ENCODE measurements around the gene EXOSC10. TPM values are rescaled to one million over a fixed set of nuclear protein-coding genes. Genes with fewer than 3 reads are reported as not detected.
"Not testable (repeated sequence)": the region's sequence is repeated elsewhere in the genome, so short reads cannot be mapped to it uniquely, and the experiment has no call there.

Gene EXOSC10
- total RNA-seq, 2 donors from 2014 or later = 69.0 to 102 TPM

DNA sequence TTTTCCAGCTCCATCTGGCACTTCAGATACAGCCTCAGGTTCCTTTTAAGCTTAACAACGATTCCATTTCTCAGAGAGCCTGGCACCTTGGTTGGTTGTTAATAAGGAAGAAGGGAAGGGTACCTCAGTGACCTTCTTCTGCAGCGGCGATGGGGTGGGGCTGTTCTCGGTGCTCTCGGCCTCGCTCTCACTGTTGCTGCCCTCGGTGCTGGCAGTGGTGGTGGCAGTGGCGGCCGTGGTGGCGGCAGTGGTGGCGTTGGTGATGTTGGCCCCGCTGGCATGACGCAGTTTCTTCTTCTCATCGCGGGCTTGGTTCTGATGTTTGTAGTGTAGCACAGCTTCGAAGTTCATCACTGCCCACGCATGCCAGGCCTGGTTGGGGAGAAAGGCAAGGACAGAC, 30.7 kb upstream of the EXOSC10 start:
- Mint-ChIP-seq H3K4me1 (no peaks in the 10 kb centered on the region), H3K4me3 (no peak overlapping the region), H3K27ac (no peak overlapping the region), H3K9me3 (no peaks in the 10 kb centered on the region), H3K36me3 (ENCODE audit: low read depth) (peaks cover 99% of the 10 kb centered on the region), H3K27me3 (no peaks in the 10 kb centered on the region)
- ATAC-seq (replicated peaks) = no peak

DNA sequence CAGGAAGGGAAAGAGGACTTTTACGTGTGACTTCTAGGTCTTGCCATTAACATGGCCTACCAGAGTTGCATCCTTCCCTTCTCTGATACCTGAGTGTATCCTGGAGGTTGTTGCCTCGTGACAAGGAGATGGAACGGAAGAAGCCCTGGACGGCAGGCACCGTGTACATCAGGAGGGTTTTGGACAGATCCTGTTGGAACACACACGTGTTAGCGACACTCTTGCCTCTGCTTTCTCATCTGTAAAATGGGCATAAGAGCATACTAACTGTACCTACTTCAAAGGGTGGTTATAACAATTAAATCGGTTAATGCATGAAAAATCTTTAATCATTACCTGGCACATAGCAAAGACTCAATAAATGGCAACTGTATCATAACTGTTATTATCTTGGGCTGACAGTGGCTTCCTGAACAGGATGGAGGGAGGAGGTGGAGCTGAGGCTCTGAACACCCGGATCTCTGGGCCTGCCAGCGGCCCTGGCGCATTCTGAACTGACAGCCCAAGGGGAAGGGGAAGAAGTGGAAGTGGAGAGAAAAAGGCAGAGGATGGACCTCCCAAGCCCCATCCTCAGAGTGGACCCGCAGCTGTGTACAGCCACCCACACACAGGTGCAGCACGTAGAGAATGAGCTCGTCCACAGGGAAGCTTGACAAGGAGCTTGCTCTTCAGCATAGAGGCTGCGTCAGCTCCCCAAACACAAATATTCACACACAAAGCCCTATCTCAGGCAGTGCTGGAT, 30.2 kb upstream of the EXOSC10 start:
- ATAC-seq (replicated peaks) = no peak
- no peak overlapping the region for H3K4me3 Mint-ChIP-seq
- H3K4me1 Mint-ChIP-seq = no peaks in the 10 kb centered on the region
- H3K27ac Mint-ChIP-seq = no peak overlapping the region
- no peaks in the 10 kb centered on the region for H3K9me3 Mint-ChIP-seq
- no peaks in the 10 kb centered on the region for H3K27me3 Mint-ChIP-seq
- peaks cover 99% of the 10 kb centered on the region for H3K36me3 Mint-ChIP-seq (ENCODE audit: low read depth)

DNA sequence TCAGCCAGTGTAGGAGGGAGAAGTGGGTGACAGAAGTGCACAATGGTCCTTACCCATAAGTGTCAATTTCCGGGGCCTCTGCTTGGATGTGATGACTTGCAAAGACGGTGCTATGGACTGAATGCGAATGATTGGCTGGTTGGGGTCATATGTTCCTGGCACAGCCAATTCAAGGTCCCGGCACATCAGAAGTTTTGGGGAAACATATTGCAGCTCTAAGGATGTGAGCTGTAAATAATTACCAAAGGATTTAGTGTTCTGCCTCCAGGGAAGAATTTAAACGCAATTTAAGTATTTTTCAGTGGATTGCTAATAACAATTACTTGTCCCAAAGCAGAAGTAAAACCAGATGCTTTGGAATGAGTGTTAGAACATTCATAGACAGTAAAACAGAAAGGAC, 26.9 kb upstream of the EXOSC10 start:
- no peak overlapping the region for H3K4me3 Mint-ChIP-seq
- no peak for ATAC-seq (replicated peaks)
- H3K4me1 Mint-ChIP-seq = no peaks in the 10 kb centered on the region
- H3K27me3 Mint-ChIP-seq = no peaks in the 10 kb centered on the region
- H3K36me3 Mint-ChIP-seq (ENCODE audit: low read depth) = peaks cover 90% of the 10 kb centered on the region
- no peaks in the 10 kb centered on the region for H3K9me3 Mint-ChIP-seq
- no peak overlapping the region for H3K27ac Mint-ChIP-seq

GRCh38 chr1:11125931-11126330, 26.3 kb upstream of the EXOSC10 start:
- Mint-ChIP-seq H3K4me3 (no peak overlapping the region), H3K27me3 (no peaks in the 10 kb centered on the region), H3K27ac (no peak overlapping the region), H3K36me3 (ENCODE audit: low read depth) (peaks cover 90% of the 10 kb centered on the region), H3K9me3 (no peaks in the 10 kb centered on the region), H3K4me1 (no peaks in the 10 kb centered on the region)
- ATAC-seq (replicated peaks) = no peak

DNA sequence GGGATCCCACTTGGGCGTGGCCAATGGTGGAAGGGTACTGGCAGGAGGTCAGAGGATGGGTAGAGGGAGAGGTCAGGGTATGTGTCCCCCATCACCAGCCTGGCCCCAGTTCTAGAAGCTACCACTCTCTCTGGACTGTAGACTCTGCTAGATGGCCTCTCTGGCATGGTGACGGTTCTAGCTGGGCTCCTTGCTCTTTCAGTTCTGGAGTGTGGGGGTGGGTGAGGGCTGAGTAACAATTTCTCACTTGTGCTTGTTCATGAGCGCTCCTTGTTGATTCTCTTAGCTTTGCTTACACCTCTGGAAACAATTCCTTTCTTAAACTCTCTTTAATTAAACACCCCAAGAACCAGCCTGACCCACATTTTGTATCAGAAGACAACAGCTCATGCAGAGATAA, 25.3 kb upstream of the EXOSC10 start:
- Mint-ChIP-seq H3K27ac (peak overlapping the region; percentile 46), H3K9me3 (no peaks in the 10 kb centered on the region), H3K27me3 (no peaks in the 10 kb centered on the region), H3K4me1 (no peaks in the 10 kb centered on the region), H3K36me3 (ENCODE audit: low read depth) (peaks cover 90% of the 10 kb centered on the region), H3K4me3 (no peak overlapping the region)
- ATAC-seq (replicated peaks) = peak; percentile 34

DNA sequence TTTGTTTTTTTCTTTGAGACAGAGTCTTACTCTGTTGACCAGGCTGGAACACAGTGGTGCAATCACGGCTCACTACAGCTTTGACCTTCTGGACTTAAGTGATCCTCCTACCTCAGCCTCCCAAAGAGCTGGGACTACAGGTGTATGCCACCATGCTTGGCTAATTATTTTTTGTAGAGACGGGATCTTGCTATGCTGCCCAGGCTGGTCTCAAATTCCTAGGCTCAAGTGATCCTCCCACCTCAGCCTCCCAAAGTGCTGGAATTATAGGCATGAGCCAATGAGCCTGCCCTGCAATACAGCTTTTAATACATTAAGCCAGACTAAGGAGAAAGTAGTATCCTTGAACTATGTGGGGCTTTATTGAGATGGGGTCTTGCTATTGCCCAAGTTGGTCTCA, 16.6 kb upstream of the EXOSC10 start:
- Mint-ChIP-seq H3K27ac (no peak overlapping the region), H3K4me3 (no peak overlapping the region), H3K4me1 (no peaks in the 10 kb centered on the region), H3K9me3 (no peaks in the 10 kb centered on the region), H3K27me3 (no peaks in the 10 kb centered on the region), H3K36me3 (ENCODE audit: low read depth) (peaks cover 90% of the 10 kb centered on the region)
- no peak for ATAC-seq (replicated peaks)

DNA sequence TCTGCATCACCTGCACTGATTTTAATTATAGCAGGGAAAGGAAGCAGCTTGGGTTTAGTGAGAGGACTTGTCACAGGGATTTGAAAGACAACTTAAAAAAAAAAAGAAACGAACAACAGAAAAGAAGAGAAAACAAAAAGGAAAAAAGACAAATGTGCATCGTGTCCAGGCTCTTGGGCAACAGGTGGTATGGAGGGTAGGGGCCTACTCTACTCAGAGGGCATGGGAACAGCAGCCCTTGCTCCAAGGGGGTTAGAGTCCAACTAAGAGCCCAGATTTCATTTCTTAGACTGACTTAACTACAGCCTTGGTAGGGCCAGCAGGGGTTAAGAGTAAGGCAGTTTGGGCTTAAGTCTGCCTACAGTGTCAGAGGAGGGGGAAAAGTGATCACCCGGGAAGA, 15.3 kb upstream of the EXOSC10 start:
- peaks cover 90% of the 10 kb centered on the region for H3K36me3 Mint-ChIP-seq (ENCODE audit: low read depth)
- no peaks in the 10 kb centered on the region for H3K27me3 Mint-ChIP-seq
- H3K4me1 Mint-ChIP-seq = no peaks in the 10 kb centered on the region
- H3K27ac Mint-ChIP-seq = peak overlapping the region; percentile 17
- no peak for ATAC-seq (replicated peaks)
- no peaks in the 10 kb centered on the region for H3K9me3 Mint-ChIP-seq
- no peak overlapping the region for H3K4me3 Mint-ChIP-seq

- Mint-ChIP-seq H3K9me3 (no peaks in the 10 kb centered on the region), H3K27me3 (no peaks in the 10 kb centered on the region), H3K4me1 (no peaks in the 10 kb centered on the region), H3K4me3 (no peak overlapping the region), H3K27ac (no peak overlapping the region), H3K36me3 (ENCODE audit: low read depth) (peaks cover 86% of the 10 kb centered on the region)
- ATAC-seq (replicated peaks) = no peak
Observed at GRCh38 chr1:11109047-11109760, 9.5 kb upstream of the EXOSC10 start.

DNA sequence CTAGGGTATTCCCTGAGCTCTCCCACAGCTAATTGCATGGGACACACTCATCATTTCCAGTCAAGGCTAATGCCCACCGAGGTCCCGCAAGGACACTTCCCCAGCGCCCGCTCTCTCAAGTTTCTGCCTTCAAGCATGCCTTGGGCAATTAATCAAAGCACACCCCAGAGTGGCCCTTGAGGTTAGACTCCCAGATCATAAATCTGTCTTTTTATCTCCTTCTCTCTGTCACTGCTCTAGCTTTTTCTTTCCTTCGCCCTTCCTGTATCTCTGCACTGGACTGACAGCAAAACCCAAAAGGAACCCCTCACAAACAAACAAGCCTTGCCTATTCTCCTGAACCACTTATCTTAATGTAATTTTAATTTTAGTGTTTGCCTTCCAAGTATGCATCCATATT, 7.9 kb upstream of the EXOSC10 start:
- H3K36me3 Mint-ChIP-seq (ENCODE audit: low read depth) = peaks cover 70% of the 10 kb centered on the region
- no peaks in the 10 kb centered on the region for H3K4me1 Mint-ChIP-seq
- H3K9me3 Mint-ChIP-seq = no peaks in the 10 kb centered on the region
- ATAC-seq (replicated peaks) = no peak
- no peak overlapping the region for H3K27ac Mint-ChIP-seq
- no peaks in the 10 kb centered on the region for H3K27me3 Mint-ChIP-seq
- no peak overlapping the region for H3K4me3 Mint-ChIP-seq

DNA sequence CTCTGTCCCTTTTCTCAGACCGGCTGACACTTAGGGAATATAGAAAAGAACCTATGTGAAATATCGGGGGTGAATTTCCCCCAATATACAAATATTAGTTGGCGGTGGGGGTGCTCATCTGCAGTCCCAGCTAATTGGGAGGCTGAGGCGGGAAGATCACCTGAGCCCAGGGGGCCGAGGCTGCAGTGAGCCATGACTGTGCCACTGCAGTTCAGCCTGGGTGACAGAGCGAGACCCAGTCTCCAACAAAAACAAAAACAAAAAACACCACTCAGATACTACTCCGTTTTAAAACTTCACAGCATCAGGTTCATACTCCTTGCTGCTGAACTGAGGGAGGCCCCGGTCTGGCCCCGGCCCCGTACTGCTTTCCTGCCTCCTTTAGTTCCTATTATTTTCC, 5.9 kb upstream of the EXOSC10 start:
- Mint-ChIP-seq H3K9me3 (no peaks in the 10 kb centered on the region), H3K36me3 (ENCODE audit: low read depth) (peaks cover 50% of the 10 kb centered on the region), H3K27ac (no peak overlapping the region), H3K4me3 (no peak overlapping the region), H3K27me3 (no peaks in the 10 kb centered on the region), H3K4me1 (no peaks in the 10 kb centered on the region)
- no peak for ATAC-seq (replicated peaks)

- H3K27ac Mint-ChIP-seq = peak overlapping the region; percentile 69
- H3K27me3 Mint-ChIP-seq = no peaks in the 10 kb centered on the region
- peak overlapping the region; percentile 37 for H3K4me3 Mint-ChIP-seq
- ATAC-seq (replicated peaks) = no peak
- H3K4me1 Mint-ChIP-seq = peaks cover 6% of the 10 kb centered on the region
- peaks cover 41% of the 10 kb centered on the region for H3K36me3 Mint-ChIP-seq (ENCODE audit: low read depth)
- H3K9me3 Mint-ChIP-seq = no peaks in the 10 kb centered on the region
Observed at GRCh38 chr1:11101347-11101746, 1.7 kb upstream of the EXOSC10 start.

- H3K9me3 Mint-ChIP-seq; H3K27ac Mint-ChIP-seq; ATAC-seq (replicated peaks); H3K27me3 Mint-ChIP-seq; H3K4me3 Mint-ChIP-seq; H3K4me1 Mint-ChIP-seq: not testable (repeated sequence)
- peaks cover 41% of the 10 kb centered on the region for H3K36me3 Mint-ChIP-seq (ENCODE audit: low read depth)
Observed at GRCh38 chr1:11100806-11101205, 1.1 kb upstream of the EXOSC10 start.

- Mint-ChIP-seq H3K36me3 (ENCODE audit: low read depth) (peaks cover 46% of the 10 kb centered on the region), H3K4me3 (peak overlapping the region; percentile 96), H3K27ac (peak overlapping the region; percentile 96)
Observed at GRCh38 chr1:11100149-11100493, 452 bp upstream of the EXOSC10 start.

GRCh38 chr1:11098931-11099309, 749 bp downstream of the EXOSC10 start:
- no peaks in the 10 kb centered on the region for H3K9me3 Mint-ChIP-seq
- peaks cover 6% of the 10 kb centered on the region for H3K4me1 Mint-ChIP-seq
- H3K27me3 Mint-ChIP-seq = no peaks in the 10 kb centered on the region
- peak overlapping the region; percentile 96 for H3K27ac Mint-ChIP-seq
- H3K4me3 Mint-ChIP-seq = peak overlapping the region; percentile 96
- ATAC-seq (replicated peaks) = no peak
- H3K36me3 Mint-ChIP-seq (ENCODE audit: low read depth) = peaks cover 58% of the 10 kb centered on the region

More at GRCh38 chr1:11100149-11100493, 452 bp upstream of the EXOSC10 start:
- peaks cover 6% of the 10 kb centered on the region for H3K4me1 Mint-ChIP-seq
- no peaks in the 10 kb centered on the region for H3K27me3 Mint-ChIP-seq
- no peak for ATAC-seq (replicated peaks)
- H3K9me3 Mint-ChIP-seq = no peaks in the 10 kb centered on the region

DNA sequence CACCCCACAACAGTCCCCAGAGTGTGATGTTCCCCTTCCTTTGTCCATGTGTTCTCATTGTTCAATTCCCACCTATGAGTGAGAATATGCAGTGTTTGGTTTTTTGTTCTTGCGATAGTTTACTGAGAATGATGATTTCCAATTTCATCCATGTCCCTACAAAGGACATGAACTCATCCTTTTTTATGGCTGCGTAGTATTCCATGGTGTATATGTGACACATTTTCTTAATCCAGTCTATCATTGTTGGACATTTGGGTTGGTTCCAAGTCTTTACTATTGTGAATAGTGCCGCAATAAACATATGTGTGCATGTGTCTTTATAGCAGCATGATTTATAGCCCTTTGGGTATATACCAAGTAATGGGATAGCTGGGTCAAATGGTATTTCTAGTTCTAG, 15.9 kb downstream of the EXOSC10 start:
- not testable (repeated sequence) for H3K27me3 Mint-ChIP-seq; ATAC-seq (replicated peaks); H3K4me3 Mint-ChIP-seq; H3K27ac Mint-ChIP-seq; H3K4me1 Mint-ChIP-seq; H3K9me3 Mint-ChIP-seq
- peaks cover 95% of the 10 kb centered on the region for H3K36me3 Mint-ChIP-seq (ENCODE audit: low read depth)

All from activated T-helper 17 cell treated with anti-CD3 and anti-CD28 coated beads, Interleukin-2, amount 50 U/mL, for 72 hours (primary cell).